ENCODE measurements around the gene PRKRA.

Gene PRKRA

GRCh38 chr2:178450774-178451525, at the start of gene PRKRA, which contains the start of gene PJVK:
Gene PRKRA, minus strand, starts transcription at chr2:178451175. Its CDS starts 145 bp downstream, at chr2:178451030.
Gene PJVK, plus strand, starts transcription at chr2:178451378. Its CDS starts 2,032 bp downstream, at chr2:178453410.
- no peak for TF ChIP-seq CTCF (conservative IDR thresholded peaks at IDR 0.05; ENCODE audit: low read length)
- DNase-seq (ENCODE audit: low read depth): peak; percentile 97
- peak within 1 kb of the TSS; percentile 78 for H3K4me3 ChIP-seq (ENCODE audit: low read length)

- H3K4me3 ChIP-seq (ENCODE audit: low read length): no peak overlapping the region
- DNase-seq (ENCODE audit: low read depth): no peak
- no peak for TF ChIP-seq CTCF (conservative IDR thresholded peaks at IDR 0.05; ENCODE audit: low read length)
Observed at GRCh38 chr2:178499640-178500039, 48.7 kb upstream of the PRKRA start.

GRCh38 chr2:178498137-178498536, 47.2 kb upstream of the PRKRA start:
- TF ChIP-seq CTCF (conservative IDR thresholded peaks at IDR 0.05; ENCODE audit: low read length): no peak
- H3K4me3 ChIP-seq (ENCODE audit: low read length): no peak overlapping the region
- DNase-seq (ENCODE audit: low read depth): no peak

- no peak overlapping the region for H3K4me3 ChIP-seq (ENCODE audit: low read length)
- TF ChIP-seq CTCF (conservative IDR thresholded peaks at IDR 0.05; ENCODE audit: low read length): no peak
- no peak for DNase-seq (ENCODE audit: low read depth)
Observed at GRCh38 chr2:178496049-178496448, 45.1 kb upstream of the PRKRA start.

GRCh38 chr2:178491612-178492011, 40.6 kb upstream of the PRKRA start:
- no peak for TF ChIP-seq CTCF (conservative IDR thresholded peaks at IDR 0.05; ENCODE audit: low read length)
- H3K4me3 ChIP-seq (ENCODE audit: low read length): no peak overlapping the region
- no peak for DNase-seq (ENCODE audit: low read depth)

- no peak for TF ChIP-seq CTCF (conservative IDR thresholded peaks at IDR 0.05; ENCODE audit: low read length)
- DNase-seq (ENCODE audit: low read depth): peak; percentile 77
- no peak overlapping the region for H3K4me3 ChIP-seq (ENCODE audit: low read length)
Observed at GRCh38 chr2:178485356-178485755, 34.4 kb upstream of the PRKRA start.

All from AG10803 (cell line).